ENCODE data around the gene HJURP.

HJURP gene

GRCh38 chr2:233855345-233855744 lies 1.0 kb upstream of the HJURP start:
- DNase-seq (ENCODE audit: extremely low read depth, low read depth) = no peak
- TF ChIP-seq CTCF (IDR thresholded peaks at IDR 0.05; ENCODE audit: low read depth, low read length) = no peak

- TF ChIP-seq CTCF (IDR thresholded peaks at IDR 0.05; ENCODE audit: low read depth, low read length) = no peak
- DNase-seq (ENCODE audit: extremely low read depth, low read depth) = no peak
These were observed 473 bp downstream of the HJURP start for GRCh38 chr2:233853883-233854240.

GRCh38 chr2:233853353-233853752 lies 982 bp downstream of the HJURP start:
- no peak for DNase-seq (ENCODE audit: extremely low read depth, low read depth)
- no peak for TF ChIP-seq CTCF (IDR thresholded peaks at IDR 0.05; ENCODE audit: low read depth, low read length)

- no peak for DNase-seq (ENCODE audit: extremely low read depth, low read depth)
- TF ChIP-seq CTCF (IDR thresholded peaks at IDR 0.05; ENCODE audit: low read depth, low read length) = no peak
These were observed 2.3 kb downstream of the HJURP start for GRCh38 chr2:233852056-233852455.

GRCh38 chr2:233851169-233851568 lies 3.2 kb downstream of the HJURP start:
- DNase-seq (ENCODE audit: extremely low read depth, low read depth) = no peak
- no peak for TF ChIP-seq CTCF (IDR thresholded peaks at IDR 0.05; ENCODE audit: low read depth, low read length)

- DNase-seq (ENCODE audit: extremely low read depth, low read depth) = no peak
- no peak for TF ChIP-seq CTCF (IDR thresholded peaks at IDR 0.05; ENCODE audit: low read depth, low read length)
These were observed 3.6 kb downstream of the HJURP start for GRCh38 chr2:233850745-233851144.

- no peak for TF ChIP-seq CTCF (IDR thresholded peaks at IDR 0.05; ENCODE audit: low read depth, low read length)
- no peak for DNase-seq (ENCODE audit: extremely low read depth, low read depth)
These were observed 4.6 kb downstream of the HJURP start for GRCh38 chr2:233849607-233850271.
